ENCODE measurements around the gene GATB. TPM values are rescaled to one million over a fixed set of nuclear protein-coding genes. Genes with fewer than 3 reads are reported as not detected.

Gene GATB
- total and polyA plus RNA-seq, 10 of the 15 experiments (the other 5 are each of a cell fraction or from before 2014, with no cell fraction given): 20.5 to 37.3 (median 30.5) TPM

DNA sequence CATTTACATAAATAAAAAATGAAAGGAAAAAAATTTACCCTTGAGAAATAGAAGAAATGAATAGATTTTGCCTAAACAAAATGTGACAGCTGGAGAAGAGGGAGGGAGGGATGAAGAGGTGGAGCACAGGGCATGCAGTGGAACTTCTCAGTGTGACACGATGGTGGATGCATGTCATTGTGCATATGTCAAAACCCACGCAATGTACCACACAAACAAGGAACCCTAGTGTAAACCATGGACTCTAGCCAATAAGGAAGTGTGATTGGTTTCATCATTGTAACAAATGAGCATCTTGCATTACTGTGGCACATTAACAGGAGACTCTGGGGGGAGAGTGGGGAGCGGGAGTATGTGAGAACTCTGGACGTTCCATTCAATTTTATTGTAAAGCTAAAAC lies 58.6 kb downstream of the GATB start:
- no peak overlapping the region for H3K27ac ChIP-seq (ENCODE audit: control insufficient read depth, insufficient read depth)
- no TSS peak for BruUV-seq (replicated peaks)
- no peaks in the 10 kb centered on the region for H3K4me1 ChIP-seq (ENCODE audit: control insufficient read depth, insufficient read depth, low read length)
- in situ Hi-C loops (cut with MboI) (no loop called here), intact Hi-C loops (cut with micrococcal nuclease; ENCODE audit: unreplicated experiment) (no loop called here)
- H3K27me3 ChIP-seq (replicated peaks in 1 of 2; ENCODE audit: control insufficient read depth in 2 of 2, insufficient read depth in 2 of 2, low read length in 1 of 2): no peaks in the 10 kb centered on the region
- H3K36me3 ChIP-seq (ENCODE audit: control insufficient read depth in 2 of 2, insufficient read depth in 2 of 2, low read length in 1 of 2): peaks cover 0 to 5% of the 10 kb centered on the region in 2 experiments; a peak in 2 of 4 replicates
- CTCF ChIA-PET: no interaction called here
- no peaks in the 10 kb centered on the region for H3K9me3 ChIP-seq (replicated peaks; ENCODE audit: control insufficient read depth, insufficient read depth, low read length)
- DNase-seq (ENCODE audit: low read depth, low spot score): no peak
- no peak for ATAC-seq
- H4K20me1 ChIP-seq (ENCODE audit: control insufficient read depth, insufficient read depth): no peaks in the 10 kb centered on the region
- SMC1A ChIA-PET (ENCODE audit: uncharacterized antibody, unreplicated experiment): no interaction called here
- no peak overlapping the region for H2AFZ ChIP-seq (ENCODE audit: control insufficient read depth, low read depth, low read length)
- H3K9ac ChIP-seq (ENCODE audit: control insufficient read depth, insufficient read depth, low read length): no peak overlapping the region
- no peaks in the 10 kb centered on the region for H3K79me2 ChIP-seq (ENCODE audit: control insufficient read depth, insufficient read depth, low read length)
- POLR2A ChIA-PET: no interaction called here
- RAD21 ChIA-PET (ENCODE audit: unreplicated experiment): no interaction called here
- no peak for FAIRE-seq
- H3K4me2 ChIP-seq (ENCODE audit: control insufficient read depth, insufficient read depth): no peak overlapping the region
- H3K4me3 ChIP-seq: no peak overlapping the region
- WGBS (ENCODE audit: insufficient coverage, insufficient replicate concordance, low lambda C conversion rate, missing lambda C conversion rate): 99% methylated on average over 4 of the region's 4 CpGs
- TF ChIP-seq CBX3 (IDR thresholded peaks at IDR 0.05; ENCODE audit: borderline replicate concordance, low read depth) (no peak), NFYA (IDR thresholded peaks at IDR 0.05; ENCODE audit: borderline replicate concordance, low read depth, low read length) (no peak), TCF7 (IDR thresholded peaks at IDR 0.05; ENCODE audit: borderline replicate concordance) (no peak), TCF3 (IDR thresholded peaks at IDR 0.05; ENCODE audit: borderline replicate concordance, insufficient read depth, low read depth, low read length) (no peak)
- TF ChIP-seq, protein P1, sequence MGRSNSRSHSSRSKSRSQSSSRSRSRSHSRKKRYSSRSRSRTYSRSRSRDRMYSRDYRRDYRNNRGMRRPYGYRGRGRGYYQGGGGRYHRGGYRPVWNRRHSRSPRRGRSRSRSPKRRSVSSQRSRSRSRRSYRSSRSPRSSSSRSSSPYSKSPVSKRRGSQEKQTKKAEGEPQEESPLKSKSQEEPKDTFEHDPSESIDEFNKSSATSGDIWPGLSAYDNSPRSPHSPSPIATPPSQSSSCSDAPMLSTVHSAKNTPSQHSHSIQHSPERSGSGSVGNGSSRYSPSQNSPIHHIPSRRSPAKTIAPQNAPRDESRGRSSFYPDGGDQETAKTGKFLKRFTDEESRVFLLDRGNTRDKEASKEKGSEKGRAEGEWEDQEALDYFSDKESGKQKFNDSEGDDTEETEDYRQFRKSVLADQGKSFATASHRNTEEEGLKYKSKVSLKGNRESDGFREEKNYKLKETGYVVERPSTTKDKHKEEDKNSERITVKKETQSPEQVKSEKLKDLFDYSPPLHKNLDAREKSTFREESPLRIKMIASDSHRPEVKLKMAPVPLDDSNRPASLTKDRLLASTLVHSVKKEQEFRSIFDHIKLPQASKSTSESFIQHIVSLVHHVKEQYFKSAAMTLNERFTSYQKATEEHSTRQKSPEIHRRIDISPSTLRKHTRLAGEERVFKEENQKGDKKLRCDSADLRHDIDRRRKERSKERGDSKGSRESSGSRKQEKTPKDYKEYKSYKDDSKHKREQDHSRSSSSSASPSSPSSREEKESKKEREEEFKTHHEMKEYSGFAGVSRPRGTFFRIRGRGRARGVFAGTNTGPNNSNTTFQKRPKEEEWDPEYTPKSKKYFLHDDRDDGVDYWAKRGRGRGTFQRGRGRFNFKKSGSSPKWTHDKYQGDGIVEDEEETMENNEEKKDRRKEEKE (IDR thresholded peaks at IDR 0.05): no peak

Measured in GM12878 (cell line).